Ascending aorta (tissue), 2 donors: ENCODE data around the gene PARD3B. TPM values are rescaled to one million over a fixed set of nuclear protein-coding genes. Genes with fewer than 3 reads are reported as not detected.
"Not testable (repeated sequence)": the region's sequence is repeated elsewhere in the genome, so short reads cannot be mapped to it uniquely, and the experiment has no call there.

Source experiments
- DNase-seq, 2 donors: peaks; one replicate each; pipeline ENCODE4 v3.0.0-alpha.2; 2019; ENCODE audit warnings: low spot score in 2 of 2
- H3K27ac ChIP-seq, 2 donors: fragments of 200-600 bp; sonication (generic); one replicate each; pipeline ENCODE4 v1.5.1; 2016 to 2017; ENCODE audit warnings: mild to moderate bottlenecking in 1 of 2
- H3K27me3 ChIP-seq: fragments of 200-600 bp; sonication (generic); one replicate; pipeline ENCODE4 v1.5.1; 2017
- H3K36me3 ChIP-seq, 2 donors: fragments of 200-600 bp; sonication (generic); one replicate each; pipeline ENCODE4 v1.5.1; 2016
- H3K4me1 ChIP-seq, 2 donors: fragments of 200-600 bp; sonication (generic); one replicate each; pipeline ENCODE4 v1.5.1; 2016 to 2017; ENCODE audit warnings: mild to moderate bottlenecking in 1 of 2
- H3K4me3 ChIP-seq, 2 donors: fragments of 200-600 bp; sonication (generic); one replicate each; pipeline ENCODE4 v1.5.1; 2016 to 2017; ENCODE audit warnings: mild to moderate bottlenecking in 1 of 2
- H3K9me3 ChIP-seq, 2 donors: fragments of 200-600 bp; sonication (generic); one replicate each; pipeline ENCODE4 v1.5.1; 2016
- CTCF ChIP-seq, 3 experiments: fragments of 200-600 bp in 2 of 3; fragments of 450-650 bp in 1 of 3; sonication (generic) in 2 of 3; IDR thresholded peaks; one replicate each; pipeline ENCODE4 v1.5.1; 2016 to 2019; ENCODE audit warnings: antibody characterized with exemption in 3 of 3, mild to moderate bottlenecking in 1 of 3, moderate library complexity in 1 of 3
- intact Hi-C: fragments of 100-400 bp; cut with DNase I; formaldehyde crosslinking; loops from one replicate; pipeline ENCODE4 v1.15.1; 2023
- total RNA-seq: library from RNA; depleted of rRNA; stranded (reverse); fragments of >200 nt; gene quantifications from one replicate; pipeline ENCODE4 v1.1.0, GENCODE V29; 2016

PARD3B gene
- total RNA-seq, 1 donor from 2014 or later, result 9.5 TPM

GRCh38 chr2:204542982-204543608, 2.2 kb upstream of the PARD3B start:
- Histone ChIP-seq H3K36me3 (no peaks in the 10 kb centered on the region), H3K4me3 (no peak overlapping the region), H3K4me1 (peaks cover 0 to 6% of the 10 kb centered on the region in 2 donors), H3K27me3 (no peaks in the 10 kb centered on the region), H3K9me3 (no peaks in the 10 kb centered on the region), H3K27ac (no peak overlapping the region)
- no peak for DNase-seq
- TF ChIP-seq CTCF (IDR thresholded peaks at IDR 0.05), result no peak
- intact Hi-C loops, result loop anchor here (10.0 kb wide), 2 partner anchors 518 to 1142 kb away; partner anchors contain the start of gene NRP2

GRCh38 chr2:204545861-204546735, 823 bp downstream of the PARD3B start:
- Histone ChIP-seq H3K27me3 (no peaks in the 10 kb centered on the region), H3K36me3 (no peaks in the 10 kb centered on the region), H3K27ac (peak overlapping the region; percentile 91), H3K4me1 (peaks cover 0 to 16% of the 10 kb centered on the region in 2 donors), H3K4me3 (peak overlapping the region; percentile 99), H3K9me3 (no peaks in the 10 kb centered on the region)
- intact Hi-C loops, result loop anchor here (5.0 to 10.0 kb wide), 3 partner anchors 94 to 1139 kb away; partner anchors contain the start of gene NRP2
- DNase-seq, result no peak
- TF ChIP-seq CTCF (IDR thresholded peaks at IDR 0.05), result no peak

GRCh38 chr2:204550751-204551511, 5.7 kb downstream of the PARD3B start:
- H3K9me3 ChIP-seq, result no peaks in the 10 kb centered on the region
- H3K36me3 ChIP-seq, result no peaks in the 10 kb centered on the region
- H3K4me1 ChIP-seq, result peaks cover 0 to 18% of the 10 kb centered on the region in 2 donors
- intact Hi-C loops, result no loop called here
- DNase-seq, result no peak
- no peak overlapping the region for H3K4me3 ChIP-seq
- H3K27me3 ChIP-seq, result no peaks in the 10 kb centered on the region
- no peak for TF ChIP-seq CTCF (IDR thresholded peaks at IDR 0.05)
- peak overlapping the region; percentile 25 to 47 for H3K27ac ChIP-seq

GRCh38 chr2:204551512-204551863, 6.2 kb downstream of the PARD3B start:
- Histone ChIP-seq H3K27me3 (no peaks in the 10 kb centered on the region), H3K4me3 (no peak overlapping the region), H3K9me3 (no peaks in the 10 kb centered on the region), H3K36me3 (no peaks in the 10 kb centered on the region), H3K27ac (no peak overlapping the region), H3K4me1 (peaks cover 0 to 18% of the 10 kb centered on the region in 2 donors)
- no peak for DNase-seq
- TF ChIP-seq CTCF (IDR thresholded peaks at IDR 0.05), result no peak
- intact Hi-C loops, result no loop called here

- H3K27me3 ChIP-seq, result no peaks in the 10 kb centered on the region
- H3K4me1 ChIP-seq, result peaks cover 0 to 4% of the 10 kb centered on the region in 2 donors
- intact Hi-C loops, result no loop called here
Observed at GRCh38 chr2:204557604-204558003, 12.3 kb downstream of the PARD3B start.

GRCh38 chr2:204559358-204559757, 14.1 kb downstream of the PARD3B start:
- H3K4me1 ChIP-seq, H3K36me3 ChIP-seq, H3K4me3 ChIP-seq, DNase-seq, intact Hi-C loops, H3K27ac ChIP-seq, H3K9me3 ChIP-seq, H3K27me3 ChIP-seq: not testable (repeated sequence)

More at GRCh38 chr2:204557604-204558003, 12.3 kb downstream of the PARD3B start:
- Histone ChIP-seq H3K9me3 (no peaks in the 10 kb centered on the region), H3K4me3 (no peak overlapping the region), H3K27ac (no peak overlapping the region), H3K36me3 (no peaks in the 10 kb centered on the region)
- no peak for TF ChIP-seq CTCF (IDR thresholded peaks at IDR 0.05)
- DNase-seq, result no peak
